HL-60 (cell line): Measurements from ENCODE around the gene BAZ2B.

Experiments
- GABPA ChIP-seq: IDR thresholded peaks from 2 replicates; pipeline ENCODE4 v1.6.1; 2012; ENCODE audit warnings: low read depth
- POLR2AphosphoS5 ChIP-seq: IDR thresholded peaks from 2 replicates; pipeline ENCODE4 v1.6.1; 2012; ENCODE audit warnings: low read depth
- SPI1 ChIP-seq: IDR thresholded peaks from 2 replicates; pipeline ENCODE4 v1.6.1; 2012; ENCODE audit warnings: low read depth, mild to moderate bottlenecking, borderline replicate concordance
- TF ChIP-seq, protein P1 (sequence below): IDR thresholded peaks from 2 replicates; pipeline ENCODE4 v1.6.1; 2012; ENCODE audit warnings: low read depth; ENCODE audit not compliant: insufficient replicate concordance
- TF ChIP-seq, protein P2 (sequence below): IDR thresholded peaks from one replicate; pipeline ENCODE4 v1.5.1; 2011; ENCODE audit warnings: low read length, control low read depth, inconsistent platforms; ENCODE audit not compliant: insufficient read depth

DNA sequence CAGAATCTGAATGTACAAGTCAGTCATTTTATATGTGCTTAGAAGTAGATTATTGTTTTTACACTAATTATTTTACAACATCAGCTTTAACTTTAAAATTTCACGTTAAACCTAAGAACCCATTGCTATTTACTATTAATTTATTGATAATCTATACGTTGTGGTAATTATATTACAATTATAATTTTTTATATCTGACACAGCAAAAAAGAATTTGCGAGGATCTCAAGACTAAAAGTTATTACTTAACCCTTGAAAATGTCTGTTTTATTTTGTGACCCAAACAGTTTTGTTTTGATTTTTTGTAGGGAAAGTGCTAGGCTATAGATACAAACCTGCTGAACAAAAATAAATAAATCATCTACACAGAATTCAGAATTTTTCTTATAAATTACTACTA, 30.3 kb downstream of the BAZ2B start:
- TF ChIP-seq, protein P1, sequence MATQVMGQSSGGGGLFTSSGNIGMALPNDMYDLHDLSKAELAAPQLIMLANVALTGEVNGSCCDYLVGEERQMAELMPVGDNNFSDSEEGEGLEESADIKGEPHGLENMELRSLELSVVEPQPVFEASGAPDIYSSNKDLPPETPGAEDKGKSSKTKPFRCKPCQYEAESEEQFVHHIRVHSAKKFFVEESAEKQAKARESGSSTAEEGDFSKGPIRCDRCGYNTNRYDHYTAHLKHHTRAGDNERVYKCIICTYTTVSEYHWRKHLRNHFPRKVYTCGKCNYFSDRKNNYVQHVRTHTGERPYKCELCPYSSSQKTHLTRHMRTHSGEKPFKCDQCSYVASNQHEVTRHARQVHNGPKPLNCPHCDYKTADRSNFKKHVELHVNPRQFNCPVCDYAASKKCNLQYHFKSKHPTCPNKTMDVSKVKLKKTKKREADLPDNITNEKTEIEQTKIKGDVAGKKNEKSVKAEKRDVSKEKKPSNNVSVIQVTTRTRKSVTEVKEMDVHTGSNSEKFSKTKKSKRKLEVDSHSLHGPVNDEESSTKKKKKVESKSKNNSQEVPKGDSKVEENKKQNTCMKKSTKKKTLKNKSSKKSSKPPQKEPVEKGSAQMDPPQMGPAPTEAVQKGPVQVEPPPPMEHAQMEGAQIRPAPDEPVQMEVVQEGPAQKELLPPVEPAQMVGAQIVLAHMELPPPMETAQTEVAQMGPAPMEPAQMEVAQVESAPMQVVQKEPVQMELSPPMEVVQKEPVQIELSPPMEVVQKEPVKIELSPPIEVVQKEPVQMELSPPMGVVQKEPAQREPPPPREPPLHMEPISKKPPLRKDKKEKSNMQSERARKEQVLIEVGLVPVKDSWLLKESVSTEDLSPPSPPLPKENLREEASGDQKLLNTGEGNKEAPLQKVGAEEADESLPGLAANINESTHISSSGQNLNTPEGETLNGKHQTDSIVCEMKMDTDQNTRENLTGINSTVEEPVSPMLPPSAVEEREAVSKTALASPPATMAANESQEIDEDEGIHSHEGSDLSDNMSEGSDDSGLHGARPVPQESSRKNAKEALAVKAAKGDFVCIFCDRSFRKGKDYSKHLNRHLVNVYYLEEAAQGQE: no peak
- TF ChIP-seq, protein P2, sequence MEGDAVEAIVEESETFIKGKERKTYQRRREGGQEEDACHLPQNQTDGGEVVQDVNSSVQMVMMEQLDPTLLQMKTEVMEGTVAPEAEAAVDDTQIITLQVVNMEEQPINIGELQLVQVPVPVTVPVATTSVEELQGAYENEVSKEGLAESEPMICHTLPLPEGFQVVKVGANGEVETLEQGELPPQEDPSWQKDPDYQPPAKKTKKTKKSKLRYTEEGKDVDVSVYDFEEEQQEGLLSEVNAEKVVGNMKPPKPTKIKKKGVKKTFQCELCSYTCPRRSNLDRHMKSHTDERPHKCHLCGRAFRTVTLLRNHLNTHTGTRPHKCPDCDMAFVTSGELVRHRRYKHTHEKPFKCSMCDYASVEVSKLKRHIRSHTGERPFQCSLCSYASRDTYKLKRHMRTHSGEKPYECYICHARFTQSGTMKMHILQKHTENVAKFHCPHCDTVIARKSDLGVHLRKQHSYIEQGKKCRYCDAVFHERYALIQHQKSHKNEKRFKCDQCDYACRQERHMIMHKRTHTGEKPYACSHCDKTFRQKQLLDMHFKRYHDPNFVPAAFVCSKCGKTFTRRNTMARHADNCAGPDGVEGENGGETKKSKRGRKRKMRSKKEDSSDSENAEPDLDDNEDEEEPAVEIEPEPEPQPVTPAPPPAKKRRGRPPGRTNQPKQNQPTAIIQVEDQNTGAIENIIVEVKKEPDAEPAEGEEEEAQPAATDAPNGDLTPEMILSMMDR: no peak
- no peak for TF ChIP-seq POLR2AphosphoS5
- no peak for TF ChIP-seq GABPA
- TF ChIP-seq SPI1: no peak
